Kidney (tissue), 14 donors: ENCODE results near the gene SCML2. TPM values are rescaled to one million over a fixed set of nuclear protein-coding genes. Genes with fewer than 3 reads are reported as not detected.

Experiments
- DNase-seq, 5 donors: peaks; one replicate each; pipeline ENCODE4 v3.0.0-alpha.2; 2013 to 2020
- FAIRE-seq: peaks from 2 replicates; lab custom pipeline; 2012; peaks lifted over from hg19 to GRCh38; lab: Jason Lieb, UNC
- H3K27ac ChIP-seq, 2 donors: one replicate each; pipeline ENCODE4 v1.7.0; 2013; ENCODE audit warnings: low read depth in 2 of 2, low read length in 2 of 2, inconsistent platforms in 1 of 2
- H3K27me3 ChIP-seq: one replicate; pipeline ENCODE4 v1.7.1; 2013; ENCODE audit warnings: low read length, inconsistent platforms; ENCODE audit not compliant: control insufficient read depth, insufficient read depth
- H3K36me3 ChIP-seq, 3 donors: one replicate each; pipeline versions ENCODE4 v1.7.0 to v1.7.1; 2013; ENCODE audit warnings: low read length in 3 of 3, control low read depth in 1 of 3, inconsistent platforms in 1 of 3; ENCODE audit not compliant: insufficient read depth in 3 of 3, control insufficient read depth in 2 of 3
- H3K4me1 ChIP-seq, 3 donors: one replicate each; pipeline versions ENCODE4 v1.7.0 to v1.7.1; 2013; ENCODE audit warnings: low read length in 3 of 3, inconsistent platforms in 1 of 3, low read depth in 1 of 3; ENCODE audit not compliant: control insufficient read depth in 2 of 3, insufficient read depth in 2 of 3
- H3K4me3 ChIP-seq, 3 donors: one replicate each; pipeline versions ENCODE4 v1.7.0 to v1.8.1; 2013; ENCODE audit warnings: low read length in 3 of 3, control low read depth in 1 of 3, inconsistent platforms in 1 of 3
- H3K9ac ChIP-seq, 3 donors: one replicate each; pipeline versions ENCODE4 v1.7.0 to v1.7.1; 2013; ENCODE audit warnings: low read length in 3 of 3, control low read depth in 1 of 3, inconsistent platforms in 1 of 3
- H3K9me3 ChIP-seq, 3 donors: one replicate each; pipeline versions ENCODE4 v1.7.0 to v1.7.1; 2013; ENCODE audit warnings: low read length in 3 of 3, control low read depth in 1 of 3, inconsistent platforms in 1 of 3; ENCODE audit not compliant: control insufficient read depth in 2 of 3, insufficient read depth in 1 of 3
- CTCF ChIP-seq: IDR thresholded peaks from 3 replicates; pipeline ENCODE4 v1.5.1; 2012; ENCODE audit warnings: mild to moderate bottlenecking, moderate library complexity, borderline replicate concordance; ENCODE audit not compliant: insufficient read depth; ENCODE audit errors: extremely low read depth
- intact Hi-C: fragments of 100-400 bp; cut with DNase I; formaldehyde crosslinking; loops from one replicate; pipeline ENCODE4 v1.11.1; 2022
- polyA plus RNA-seq: library from polyadenylated mRNA; stranded (reverse); fragments of 350-450 nt; fragmentation: Illumina TruSeq; extraction: RNeasy Lipid Tissue Mini Kit (QIAGEN cat#74804); gene quantifications from one replicate; pipeline ENCODE4 v1.2.3, GENCODE V29; 2014; ENCODE audit warnings: low read depth, low replicate concordance; ENCODE audit not compliant: insufficient read depth
- total RNA-seq: library from RNA; stranded (reverse); fragmentation: NEBNext Ultra II Directional; extraction: Animal tissue kit (Norgen Biotek cat#: 25700); gene quantifications from one replicate; pipeline ENCODE4 v1.2.1, GENCODE V29; 2021
- donor health status: control.
- donor health status: control.
- donor health status: control.
- donor health status: control.
- donor health status: control.
- donor health status: DM: yes; HTN: yes; CAD: no.
- donor health status: Normal renal cell carcinoma (clear cell type).

SCML2 gene
- total and polyA plus RNA-seq, 2 donors from 2014 or later, result 1.3 to 1.4 TPM

- intact Hi-C loops, result no loop called here
- Histone ChIP-seq H3K9me3 (no peaks in the 10 kb centered on the region), H3K4me3 (no peak overlapping the region), H3K27me3 (no peaks in the 10 kb centered on the region), H3K4me1 (no peaks in the 10 kb centered on the region), H3K9ac (no peak overlapping the region), H3K27ac (no peak overlapping the region), H3K36me3 (no peaks in the 10 kb centered on the region)
- DNase-seq, result no peak
- no peak for TF ChIP-seq CTCF
- FAIRE-seq, result no peak
Observed at GRCh38 chrX:18203631-18204030, 150.9 kb downstream of the SCML2 start.

DNA sequence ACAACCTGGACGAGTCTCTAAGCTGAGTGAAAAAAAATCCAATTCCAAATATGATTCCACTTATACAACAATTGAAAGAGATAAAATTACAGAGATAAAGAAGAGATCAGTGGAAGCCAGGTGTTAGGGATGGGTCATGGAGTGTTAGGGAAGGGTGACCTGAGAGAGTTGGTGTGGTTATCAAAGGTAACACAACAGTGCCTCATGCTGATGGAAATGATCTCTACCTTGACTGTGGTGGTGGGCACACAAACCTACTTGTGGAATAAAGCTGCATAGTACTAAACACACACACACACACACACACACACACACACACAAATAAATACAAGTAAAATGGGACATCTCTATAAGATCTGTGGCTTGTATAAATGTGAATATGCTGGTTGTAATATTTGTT, 159.8 kb downstream of the SCML2 start:
- TF ChIP-seq CTCF, result no peak
- no peaks in the 10 kb centered on the region for H3K9me3 ChIP-seq
- no peaks in the 10 kb centered on the region for H3K36me3 ChIP-seq
- H3K4me1 ChIP-seq, result no peaks in the 10 kb centered on the region
- no peaks in the 10 kb centered on the region for H3K27me3 ChIP-seq
- FAIRE-seq (no peak), DNase-seq (no peak)
- intact Hi-C loops, result no loop called here
- no peak overlapping the region for H3K4me3 ChIP-seq
- H3K9ac ChIP-seq, result no peak overlapping the region
- no peak overlapping the region for H3K27ac ChIP-seq

Other genes with a start within 250 kb of the SCML2 start
- gene BEND2, start 133.8 kb downstream of the SCML2 start, total RNA-seq, result not detected
- not detected for gene BEND2, start 133.8 kb downstream of the SCML2 start, polyA plus RNA-seq
- gene CDKL5, start 70.9 kb upstream of the SCML2 start, total RNA-seq, result 18.0 TPM
- 2.0 TPM for gene CDKL5, start 70.9 kb upstream of the SCML2 start, polyA plus RNA-seq